HG02678 (cell line): Measurements from ENCODE around the gene DLGAP4.
"Not testable (repeated sequence)": the region's sequence is repeated elsewhere in the genome, so short reads cannot be mapped to it uniquely, and the experiment has no call there.

Source experiments
- ATAC-seq: cut with Tn5 transposase; IDR thresholded peaks from one replicate; pipeline ENCODE4 v1.9.1; 2021; ENCODE audit warnings: mild to moderate bottlenecking, moderate library complexity; ENCODE audit not compliant: unreplicated experiment

DLGAP4 gene

GRCh38 chr20:36370991-36371790, 65.1 kb downstream of the DLGAP4 start:
- ATAC-seq = no peak

- no peak for ATAC-seq
Observed at GRCh38 chr20:36372666-36373065, 66.5 kb downstream of the DLGAP4 start.

GRCh38 chr20:36373089-36373488, 67.0 kb downstream of the DLGAP4 start:
- no peak for ATAC-seq

GRCh38 chr20:36374995-36375394, 68.9 kb downstream of the DLGAP4 start:
- ATAC-seq = no peak

- no peak for ATAC-seq
Observed at GRCh38 chr20:36377348-36378326, 71.5 kb downstream of the DLGAP4 start.

- ATAC-seq = no peak
Observed at GRCh38 chr20:36378686-36379085, 72.5 kb downstream of the DLGAP4 start.

- not testable (repeated sequence) for ATAC-seq
Observed at GRCh38 chr20:36379914-36380313, 73.8 kb downstream of the DLGAP4 start.

GRCh38 chr20:36384022-36384619, 78.0 kb downstream of the DLGAP4 start:
- ATAC-seq = no peak

GRCh38 chr20:36385503-36385902, 79.4 kb downstream of the DLGAP4 start:
- ATAC-seq = no peak

- ATAC-seq = no peak
Observed at GRCh38 chr20:36386236-36386635, 80.1 kb downstream of the DLGAP4 start.

GRCh38 chr20:36390269-36390668, 84.1 kb downstream of the DLGAP4 start:
- ATAC-seq = no peak

- ATAC-seq = no peak
Observed at GRCh38 chr20:36390719-36391415, 84.7 kb downstream of the DLGAP4 start.

- ATAC-seq = no peak
Observed at GRCh38 chr20:36391456-36391855, 85.3 kb downstream of the DLGAP4 start.

- ATAC-seq = no peak
Observed at GRCh38 chr20:36391955-36392354, 85.8 kb downstream of the DLGAP4 start.

- no peak for ATAC-seq
Observed at GRCh38 chr20:36392989-36393388, 86.8 kb downstream of the DLGAP4 start.

GRCh38 chr20:36394340-36394965, 88.3 kb downstream of the DLGAP4 start:
- no peak for ATAC-seq

GRCh38 chr20:36396340-36396739, 90.2 kb downstream of the DLGAP4 start:
- ATAC-seq = no peak

GRCh38 chr20:36396847-36397630, 90.9 kb downstream of the DLGAP4 start:
- ATAC-seq = no peak

- no peak for ATAC-seq
Observed at GRCh38 chr20:36398515-36398914, 92.4 kb downstream of the DLGAP4 start.
